Mesothelial cell of epicardium (in vitro differentiated cells): ENCODE data around the gene CTNNA2. TPM values are rescaled to one million over a fixed set of nuclear protein-coding genes. Genes with fewer than 3 reads are reported as not detected.
A peak's percentile ranks its signal among the peaks of the same experiment; 100 is the strongest.

Source experiments
- DNase-seq, 2 experiments: peaks; one replicate each; pipeline ENCODE4 v3.0.0; 2021; ENCODE audit warnings: low spot score in 2 of 2; ENCODE audit not compliant: unreplicated experiment in 2 of 2
- H3K27ac Mint-ChIP-seq: 2 replicates; pipeline ENCODE4 v1.8.0; 2021; ENCODE audit warnings: mixed read lengths
- H3K27me3 Mint-ChIP-seq: 2 replicates; pipeline ENCODE4 v1.8.0; 2021; ENCODE audit warnings: low read depth, mixed read lengths
- H3K36me3 Mint-ChIP-seq: 2 replicates; pipeline ENCODE4 v1.8.0; 2021; ENCODE audit warnings: mixed read lengths
- H3K4me1 Mint-ChIP-seq: 2 replicates; pipeline ENCODE4 v1.8.0; 2021; ENCODE audit warnings: mixed read lengths
- H3K4me3 Mint-ChIP-seq: 2 replicates; pipeline ENCODE4 v1.8.0; 2021; ENCODE audit warnings: mild to moderate bottlenecking, moderate library complexity, mixed read lengths
- H3K9me3 Mint-ChIP-seq: 2 replicates; pipeline ENCODE4 v1.8.0; 2021; ENCODE audit warnings: mixed read lengths
- total RNA-seq: library from RNA; stranded (reverse); gene quantifications from 3 replicates; pipeline ENCODE4 v1.2.1, GENCODE V29; 2021
- TF ChIP-seq, protein P1 (sequence below): fragments of 200-600 bp; sonication (generic); IDR thresholded peaks from one replicate; pipeline ENCODE4 v1.5.0; 2021; ENCODE audit warnings: antibody characterized with exemption; ENCODE audit not compliant: unreplicated experiment

Gene CTNNA2
- total RNA-seq, 1 donor from 2014 or later = 4.9 TPM

- no peak overlapping the region for H3K4me3 Mint-ChIP-seq
- peaks cover 27% of the 10 kb centered on the region for H3K4me1 Mint-ChIP-seq
- TF ChIP-seq, protein P1, sequence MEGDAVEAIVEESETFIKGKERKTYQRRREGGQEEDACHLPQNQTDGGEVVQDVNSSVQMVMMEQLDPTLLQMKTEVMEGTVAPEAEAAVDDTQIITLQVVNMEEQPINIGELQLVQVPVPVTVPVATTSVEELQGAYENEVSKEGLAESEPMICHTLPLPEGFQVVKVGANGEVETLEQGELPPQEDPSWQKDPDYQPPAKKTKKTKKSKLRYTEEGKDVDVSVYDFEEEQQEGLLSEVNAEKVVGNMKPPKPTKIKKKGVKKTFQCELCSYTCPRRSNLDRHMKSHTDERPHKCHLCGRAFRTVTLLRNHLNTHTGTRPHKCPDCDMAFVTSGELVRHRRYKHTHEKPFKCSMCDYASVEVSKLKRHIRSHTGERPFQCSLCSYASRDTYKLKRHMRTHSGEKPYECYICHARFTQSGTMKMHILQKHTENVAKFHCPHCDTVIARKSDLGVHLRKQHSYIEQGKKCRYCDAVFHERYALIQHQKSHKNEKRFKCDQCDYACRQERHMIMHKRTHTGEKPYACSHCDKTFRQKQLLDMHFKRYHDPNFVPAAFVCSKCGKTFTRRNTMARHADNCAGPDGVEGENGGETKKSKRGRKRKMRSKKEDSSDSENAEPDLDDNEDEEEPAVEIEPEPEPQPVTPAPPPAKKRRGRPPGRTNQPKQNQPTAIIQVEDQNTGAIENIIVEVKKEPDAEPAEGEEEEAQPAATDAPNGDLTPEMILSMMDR = no peak
- H3K27me3 Mint-ChIP-seq = no peaks in the 10 kb centered on the region
- peaks cover 2% of the 10 kb centered on the region for H3K36me3 Mint-ChIP-seq
- peak overlapping the region; percentile 76 for H3K27ac Mint-ChIP-seq
- H3K9me3 Mint-ChIP-seq = peaks cover 4% of the 10 kb centered on the region
- DNase-seq = no peak
Observed at GRCh38 chr2:80454628-80455027, 941.8 kb downstream of the CTNNA2 start.

GRCh38 chr2:80459028-80459427, 946.2 kb downstream of the CTNNA2 start:
- Mint-ChIP-seq H3K27ac (no peak overlapping the region), H3K9me3 (peaks cover 14% of the 10 kb centered on the region), H3K27me3 (no peaks in the 10 kb centered on the region), H3K36me3 (no peaks in the 10 kb centered on the region), H3K4me1 (peaks cover 39% of the 10 kb centered on the region), H3K4me3 (no peak overlapping the region)
- TF ChIP-seq, protein P1 = no peak
- no peak for DNase-seq

- DNase-seq = no peak
- peaks cover 24% of the 10 kb centered on the region for H3K4me1 Mint-ChIP-seq
- H3K36me3 Mint-ChIP-seq = no peaks in the 10 kb centered on the region
- no peak overlapping the region for H3K4me3 Mint-ChIP-seq
- peaks cover 15% of the 10 kb centered on the region for H3K9me3 Mint-ChIP-seq
- TF ChIP-seq, protein P1 = no peak
- peak overlapping the region; percentile 2 for H3K27ac Mint-ChIP-seq
- H3K27me3 Mint-ChIP-seq = no peaks in the 10 kb centered on the region
Observed at GRCh38 chr2:80461505-80462197, 948.8 kb downstream of the CTNNA2 start.

DNA sequence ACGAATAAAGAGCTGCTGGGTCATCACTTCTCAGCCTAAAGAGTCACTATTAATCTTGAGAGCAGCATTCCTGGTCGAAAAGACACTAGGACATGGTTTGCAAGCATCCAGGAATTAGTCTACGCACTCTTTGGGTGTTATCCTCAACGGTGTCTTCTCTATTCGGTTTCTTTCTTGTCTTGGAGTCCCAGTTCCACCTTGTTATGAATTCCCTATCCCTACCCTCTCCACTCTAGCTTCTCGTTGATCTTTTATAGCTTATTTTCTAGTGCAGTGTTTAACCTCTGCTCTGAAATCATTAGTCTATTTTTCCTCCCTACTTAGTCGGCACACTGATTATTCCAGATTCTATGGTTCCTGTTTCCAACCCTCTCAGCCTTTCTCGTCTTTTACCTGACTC, 949.8 kb downstream of the CTNNA2 start:
- Mint-ChIP-seq H3K36me3 (no peaks in the 10 kb centered on the region), H3K27me3 (no peaks in the 10 kb centered on the region), H3K4me3 (no peak overlapping the region), H3K4me1 (peaks cover 22% of the 10 kb centered on the region), H3K27ac (no peak overlapping the region), H3K9me3 (peaks cover 15% of the 10 kb centered on the region)
- no peak for DNase-seq
- TF ChIP-seq, protein P1 = no peak

- H3K27me3 Mint-ChIP-seq = no peaks in the 10 kb centered on the region
Observed at GRCh38 chr2:80464275-80464674, 951.4 kb downstream of the CTNNA2 start.

More at GRCh38 chr2:80464275-80464674, 951.4 kb downstream of the CTNNA2 start:
- Mint-ChIP-seq H3K27ac (no peak overlapping the region), H3K4me3 (no peak overlapping the region), H3K9me3 (peaks cover 15% of the 10 kb centered on the region), H3K36me3 (no peaks in the 10 kb centered on the region), H3K4me1 (peaks cover 20% of the 10 kb centered on the region)
- no peak for DNase-seq
- TF ChIP-seq, protein P1 = no peak
